ENCODE results near the gene TMEM60.

TMEM60 gene

GRCh38 chr7:77752016-77752415 lies 46.2 kb downstream of the TMEM60 start:
- Histone ChIP-seq H3K27ac (no peak overlapping the region), H3K4me3 (no peak overlapping the region)
- no peak for DNase-seq (ENCODE audit: low spot score)
- no peak for TF ChIP-seq CTCF (IDR thresholded peaks at IDR 0.05)

- Histone ChIP-seq H3K4me3 (no peak overlapping the region), H3K27ac (no peak overlapping the region)
- DNase-seq (ENCODE audit: low spot score) = no peak
- no peak for TF ChIP-seq CTCF (IDR thresholded peaks at IDR 0.05)
Measured at GRCh38 chr7:77747718-77748117, 50.5 kb downstream of the TMEM60 start.

- DNase-seq (ENCODE audit: low spot score) = no peak
- H3K27ac ChIP-seq = no peak overlapping the region
- H3K4me3 ChIP-seq = no peak overlapping the region
- TF ChIP-seq CTCF (IDR thresholded peaks at IDR 0.05) = no peak
Measured at GRCh38 chr7:77747178-77747577, 51.1 kb downstream of the TMEM60 start.

GRCh38 chr7:77746824-77747165 lies 51.4 kb downstream of the TMEM60 start:
- DNase-seq (ENCODE audit: low spot score) = no peak
- TF ChIP-seq CTCF (IDR thresholded peaks at IDR 0.05) = no peak
- H3K27ac ChIP-seq = no peak overlapping the region

GRCh38 chr7:77746164-77746823 lies 51.9 kb downstream of the TMEM60 start:
- H3K4me3 ChIP-seq = no peak overlapping the region
- H3K27ac ChIP-seq = no peak overlapping the region
- no peak for DNase-seq (ENCODE audit: low spot score)
- no peak for TF ChIP-seq CTCF (IDR thresholded peaks at IDR 0.05)

More at GRCh38 chr7:77746824-77747165, 51.4 kb downstream of the TMEM60 start:
- no peak overlapping the region for H3K4me3 ChIP-seq

GRCh38 chr7:77745746-77746145 lies 52.5 kb downstream of the TMEM60 start:
- no peak for TF ChIP-seq CTCF (IDR thresholded peaks at IDR 0.05)
- H3K4me3 ChIP-seq = no peak overlapping the region
- H3K27ac ChIP-seq = no peak overlapping the region
- DNase-seq (ENCODE audit: low spot score) = no peak

Measured in coronary artery (tissue), 2 donors.